ACHN (cell line): ENCODE measurements around the gene MMP27.
A peak's percentile ranks its signal among the peaks of the same experiment; 100 is the strongest.

Source experiments
- DNase-seq: peaks from one replicate; pipeline ENCODE4 v3.0.0-alpha.2; 2015
- in situ Hi-C: cut with HindIII; loops from 2 replicates; pipeline ENCODE4 v1.10.0; 2017; ENCODE audit warnings: low sequenced_read_pairs, low pct_ligation_motif_present, low pct_unique_long_range_greater_than_20kb

The MMP27 gene

GRCh38 chr11:102708654-102709053, 3.1 kb upstream of the MMP27 start:
- no peak for DNase-seq
- in situ Hi-C loops = no loop called here

- no peak for DNase-seq
- in situ Hi-C loops = no loop called here
Observed at GRCh38 chr11:102704841-102705240, 728 bp downstream of the MMP27 start.

GRCh38 chr11:102703826-102704493, 1.6 kb downstream of the MMP27 start:
- DNase-seq = no peak
- in situ Hi-C loops = no loop called here

GRCh38 chr11:102695201-102695600, 10.4 kb downstream of the MMP27 start:
- no peak for DNase-seq
- in situ Hi-C loops = no loop called here

- DNase-seq = no peak
- in situ Hi-C loops = no loop called here
Observed at GRCh38 chr11:102685754-102686153, 19.8 kb downstream of the MMP27 start.

GRCh38 chr11:102685338-102685737, 20.2 kb downstream of the MMP27 start:
- in situ Hi-C loops = no loop called here
- DNase-seq = no peak

- in situ Hi-C loops = no loop called here
- DNase-seq = no peak
Observed at GRCh38 chr11:102683277-102683676, 22.3 kb downstream of the MMP27 start.

GRCh38 chr11:102680945-102681344, 24.6 kb downstream of the MMP27 start:
- DNase-seq = no peak
- in situ Hi-C loops = no loop called here

- DNase-seq = no peak
- in situ Hi-C loops = no loop called here
Observed at GRCh38 chr11:102678022-102678421, 27.5 kb downstream of the MMP27 start.

- in situ Hi-C loops = no loop called here
- no peak for DNase-seq
Observed at GRCh38 chr11:102676084-102676483, 29.5 kb downstream of the MMP27 start.

- DNase-seq = no peak
- in situ Hi-C loops = no loop called here
Observed at GRCh38 chr11:102669664-102670063, 35.9 kb downstream of the MMP27 start.

- DNase-seq = peak; percentile 59
- in situ Hi-C loops = no loop called here
Observed at GRCh38 chr11:102666331-102666957, 39.1 kb downstream of the MMP27 start.

- in situ Hi-C loops = no loop called here
- DNase-seq = no peak
Observed at GRCh38 chr11:102664001-102664752, 41.4 kb downstream of the MMP27 start.

GRCh38 chr11:102662607-102663006, 43.0 kb downstream of the MMP27 start:
- DNase-seq = no peak
- in situ Hi-C loops = no loop called here

GRCh38 chr11:102661040-102661439, 44.5 kb downstream of the MMP27 start:
- in situ Hi-C loops = no loop called here
- no peak for DNase-seq

- no peak for DNase-seq
Observed at GRCh38 chr11:102656528-102656927, 49.0 kb downstream of the MMP27 start.

GRCh38 chr11:102655547-102655946, 50.0 kb downstream of the MMP27 start:
- DNase-seq = no peak
- in situ Hi-C loops = no loop called here

More at GRCh38 chr11:102656528-102656927, 49.0 kb downstream of the MMP27 start:
- in situ Hi-C loops = no loop called here

- no peak for DNase-seq
- in situ Hi-C loops = no loop called here
Observed at GRCh38 chr11:102654761-102655160, 50.8 kb downstream of the MMP27 start.

- no peak for DNase-seq
- in situ Hi-C loops = no loop called here
Observed at GRCh38 chr11:102653744-102654291, 51.8 kb downstream of the MMP27 start.
